22Rv1 (cell line): ENCODE measurements around the gene VPS41.

ENCODE experiments used
- H3K27ac ChIP-seq: fragments of 450-650 bp; 2 replicates; pipeline ENCODE4 v1.5.1; 2017
- ZFX ChIP-seq: fragments of 450-650 bp; IDR thresholded peaks from 2 replicates; pipeline ENCODE4 v1.6.1; 2017; ENCODE audit warnings: antibody characterized with exemption, borderline replicate concordance
- TF ChIP-seq, protein P1 (sequence below): fragments of 450-650 bp; IDR thresholded peaks from 2 replicates; pipeline ENCODE4 v1.5.1; 2017; ENCODE audit warnings: mild to moderate bottlenecking

VPS41 gene

DNA sequence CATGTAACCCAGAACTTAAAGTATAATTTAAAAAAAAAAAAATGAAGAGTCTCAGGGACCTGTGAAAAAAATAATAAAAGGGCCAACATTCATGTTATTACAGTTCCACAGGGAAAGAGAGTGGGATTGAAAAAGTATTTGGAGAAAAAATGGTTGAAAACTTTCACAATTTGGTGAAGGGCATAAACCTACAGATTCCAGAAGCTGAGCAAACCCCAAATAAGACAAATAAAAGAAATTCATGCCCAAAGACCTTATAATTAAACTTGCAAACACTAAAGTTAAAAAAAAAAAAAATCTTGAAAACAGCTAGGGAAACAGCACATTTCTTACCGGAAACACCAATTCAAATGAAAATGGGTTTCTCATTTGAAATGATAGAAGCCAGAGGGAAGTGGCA, 19.9 kb downstream of the VPS41 start:
- no peak for TF ChIP-seq ZFX
- TF ChIP-seq, protein P1, sequence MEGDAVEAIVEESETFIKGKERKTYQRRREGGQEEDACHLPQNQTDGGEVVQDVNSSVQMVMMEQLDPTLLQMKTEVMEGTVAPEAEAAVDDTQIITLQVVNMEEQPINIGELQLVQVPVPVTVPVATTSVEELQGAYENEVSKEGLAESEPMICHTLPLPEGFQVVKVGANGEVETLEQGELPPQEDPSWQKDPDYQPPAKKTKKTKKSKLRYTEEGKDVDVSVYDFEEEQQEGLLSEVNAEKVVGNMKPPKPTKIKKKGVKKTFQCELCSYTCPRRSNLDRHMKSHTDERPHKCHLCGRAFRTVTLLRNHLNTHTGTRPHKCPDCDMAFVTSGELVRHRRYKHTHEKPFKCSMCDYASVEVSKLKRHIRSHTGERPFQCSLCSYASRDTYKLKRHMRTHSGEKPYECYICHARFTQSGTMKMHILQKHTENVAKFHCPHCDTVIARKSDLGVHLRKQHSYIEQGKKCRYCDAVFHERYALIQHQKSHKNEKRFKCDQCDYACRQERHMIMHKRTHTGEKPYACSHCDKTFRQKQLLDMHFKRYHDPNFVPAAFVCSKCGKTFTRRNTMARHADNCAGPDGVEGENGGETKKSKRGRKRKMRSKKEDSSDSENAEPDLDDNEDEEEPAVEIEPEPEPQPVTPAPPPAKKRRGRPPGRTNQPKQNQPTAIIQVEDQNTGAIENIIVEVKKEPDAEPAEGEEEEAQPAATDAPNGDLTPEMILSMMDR, result no peak
- H3K27ac ChIP-seq, result no peak overlapping the region

DNA sequence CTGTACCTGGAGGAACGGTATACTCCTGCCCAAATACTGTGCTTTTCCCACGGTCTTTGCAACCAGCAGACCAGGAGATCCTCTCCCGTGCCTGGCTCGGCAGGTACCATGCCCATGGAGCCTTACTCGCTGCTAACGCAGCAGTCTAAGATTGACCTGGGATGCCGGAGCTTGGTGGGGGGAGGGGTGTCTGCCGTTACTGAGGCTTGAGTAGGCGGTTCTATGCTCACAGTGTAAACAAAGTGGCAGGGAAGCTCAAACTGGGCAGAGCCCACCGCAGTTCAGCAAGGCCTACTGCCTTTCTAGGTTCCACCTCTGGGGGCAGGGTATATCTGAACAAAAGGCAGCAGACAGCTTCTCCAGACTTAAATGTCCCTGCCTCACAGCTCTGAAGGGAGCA, 22.7 kb downstream of the VPS41 start:
- no peak overlapping the region for H3K27ac ChIP-seq
- TF ChIP-seq, protein P1, result no peak
- no peak for TF ChIP-seq ZFX

DNA sequence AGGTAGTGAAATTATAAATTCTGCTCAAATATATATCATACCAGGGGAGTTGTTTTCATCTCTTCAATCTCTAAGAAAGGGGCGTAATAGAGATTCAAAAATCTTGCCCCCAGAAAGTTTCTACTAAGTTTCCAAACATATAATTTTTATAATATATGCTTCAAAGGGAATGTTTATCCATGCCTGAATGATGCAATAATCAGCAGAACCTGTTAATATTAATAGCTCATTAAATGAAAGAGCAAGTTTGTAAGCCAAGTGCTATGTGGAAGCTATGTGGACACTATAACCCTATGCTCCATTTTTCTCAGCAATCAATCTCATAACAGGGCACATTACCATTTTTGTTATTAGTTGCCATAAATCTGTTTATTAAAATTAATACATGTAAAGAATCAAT, 25.3 kb downstream of the VPS41 start:
- TF ChIP-seq ZFX, result no peak
- TF ChIP-seq, protein P1, result no peak
- no peak overlapping the region for H3K27ac ChIP-seq

DNA sequence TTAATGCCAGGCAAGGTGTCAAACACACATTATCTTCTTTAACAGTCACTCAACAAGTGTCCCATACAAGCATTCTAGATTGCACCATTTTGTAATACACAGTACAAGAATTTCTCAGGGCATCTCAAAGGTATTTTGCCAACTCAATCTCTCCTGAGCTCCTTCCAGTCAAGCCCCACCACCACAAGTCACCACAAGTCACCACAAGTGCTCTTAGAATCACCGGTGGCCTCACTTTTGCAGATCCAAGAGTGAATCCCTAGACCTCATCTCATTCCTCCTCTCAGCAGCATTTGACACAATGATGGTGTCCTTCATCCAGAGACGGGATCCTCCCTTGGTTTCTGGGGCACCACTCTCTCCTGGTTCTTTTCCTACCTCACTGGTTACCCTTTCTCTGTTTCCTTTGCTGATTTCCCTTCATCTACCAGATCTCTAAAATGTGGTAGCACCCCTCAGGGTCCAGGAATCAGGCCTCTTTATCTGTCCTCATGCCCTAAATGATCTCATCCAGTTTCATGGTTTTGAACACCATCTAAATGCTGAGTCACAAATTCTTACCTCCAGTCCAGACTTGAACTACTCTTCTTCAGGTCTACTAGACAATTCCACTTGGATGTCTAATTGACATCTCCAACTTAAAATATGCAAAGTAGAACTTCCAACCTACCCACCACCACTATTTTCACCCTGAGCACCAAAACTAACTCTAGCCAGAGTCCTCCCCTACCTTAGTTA, 26.9 kb downstream of the VPS41 start:
- H3K27ac ChIP-seq, result no peak overlapping the region
- TF ChIP-seq, protein P1, result no peak
- no peak for TF ChIP-seq ZFX

DNA sequence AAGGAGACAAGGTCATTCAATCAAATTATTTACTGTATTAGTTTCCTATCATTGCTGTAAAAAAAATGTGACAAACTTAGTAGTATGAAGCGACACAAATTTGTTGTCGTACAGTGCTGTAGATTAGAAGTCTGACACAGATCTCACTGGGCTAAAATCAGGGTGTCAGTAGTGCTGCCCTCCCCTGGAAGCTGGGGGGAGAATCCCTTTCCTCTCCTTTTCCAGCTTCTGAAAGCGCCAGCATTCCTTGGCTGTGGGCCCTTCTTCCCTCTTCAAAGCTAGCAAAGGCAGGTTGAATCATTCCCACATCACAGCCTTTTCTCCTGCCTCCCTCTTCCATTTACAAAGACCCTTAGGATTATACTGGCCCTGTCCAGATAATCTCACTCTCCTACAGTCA, 28.0 kb downstream of the VPS41 start:
- no peak overlapping the region for H3K27ac ChIP-seq

DNA sequence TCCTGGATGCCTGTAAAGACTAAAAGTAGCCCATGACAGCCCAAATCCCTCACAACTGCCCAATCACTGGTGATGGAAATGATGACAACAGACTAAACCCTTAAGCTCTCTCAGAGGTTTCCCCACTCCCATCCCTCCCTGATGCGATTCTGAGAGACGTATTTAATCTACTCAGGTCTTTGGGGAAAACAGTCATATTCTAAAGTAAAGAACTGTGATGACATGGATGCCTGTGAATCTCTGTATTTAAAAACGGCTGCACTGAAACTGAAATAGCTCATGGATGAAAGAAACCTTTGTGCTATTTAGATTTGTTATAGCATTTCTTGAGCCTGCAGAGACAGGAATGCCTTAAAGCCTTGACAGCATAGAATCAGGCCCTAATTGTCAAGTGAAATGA, 28.5 kb downstream of the VPS41 start:
- TF ChIP-seq ZFX, result no peak
- TF ChIP-seq, protein P1, result no peak
- H3K27ac ChIP-seq, result no peak overlapping the region

More for the DNA sequence above, 28.0 kb downstream of the VPS41 start:
- TF ChIP-seq, protein P1, result no peak
- no peak for TF ChIP-seq ZFX

DNA sequence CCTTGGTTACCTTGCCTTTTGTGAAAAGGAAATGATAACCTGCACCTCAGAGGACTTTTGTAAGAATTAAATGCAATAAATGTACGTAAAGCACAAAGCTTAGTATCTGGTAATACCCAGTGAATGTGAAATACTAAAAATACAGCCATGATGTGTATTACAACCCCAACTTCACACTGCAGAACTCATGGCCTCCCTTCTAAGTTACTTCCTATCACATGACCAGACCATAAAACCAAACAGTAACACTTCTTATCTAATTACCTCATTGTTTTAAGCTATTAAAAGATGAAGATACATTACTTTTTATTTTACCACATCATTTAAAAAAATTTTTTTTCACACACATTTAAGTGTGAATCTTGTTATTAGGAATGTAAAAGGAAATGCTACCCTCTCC, 29.0 kb downstream of the VPS41 start:
- TF ChIP-seq, protein P1, result no peak
- no peak for TF ChIP-seq ZFX
- no peak overlapping the region for H3K27ac ChIP-seq
